ENCODE measurements around the gene SYVN1.
"Not testable (repeated sequence)": the region's sequence is repeated elsewhere in the genome, so short reads cannot be mapped to it uniquely, and the experiment has no call there.

The SYVN1 gene

DNA sequence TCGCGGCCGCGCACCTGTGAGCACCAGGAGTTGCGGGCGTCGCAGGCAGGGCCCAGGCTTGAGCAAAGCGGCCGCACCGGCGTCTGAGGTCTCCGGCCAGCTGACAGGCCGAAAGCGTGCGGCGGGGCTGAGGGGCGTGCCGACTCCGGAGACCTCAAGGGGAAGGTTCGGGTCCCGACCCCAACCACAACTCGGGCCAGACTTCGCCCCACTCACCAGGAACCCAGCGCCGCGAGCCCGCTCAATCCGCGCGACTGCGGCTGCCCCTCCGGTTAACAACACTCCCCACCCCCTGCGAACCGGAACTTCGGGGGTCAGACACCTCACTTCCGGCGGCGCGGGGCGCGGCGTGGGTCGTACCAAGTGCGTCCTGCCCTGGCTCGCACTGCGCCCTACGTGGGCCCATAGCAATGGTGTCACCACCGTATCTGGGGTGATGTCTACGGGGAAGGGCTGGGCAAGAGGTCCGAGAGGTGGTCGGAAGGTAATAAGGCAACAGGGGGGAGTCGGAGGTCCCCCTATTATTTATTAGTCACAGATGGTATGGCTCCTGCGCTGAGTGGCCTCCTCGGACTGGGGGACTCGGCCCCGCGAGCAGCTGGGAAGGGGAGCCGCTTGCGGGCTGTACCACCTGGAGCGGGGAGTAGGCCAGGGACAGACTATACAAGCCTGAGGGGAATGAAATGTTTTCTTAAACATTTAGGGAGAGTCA, at the start of gene SYVN1:
Gene SYVN1 (minus strand): TSS at position 280 of the 712 bp plus-strand sequence. CDS start 918 bp downstream, outside the sequence.
- DNase-seq: peak; percentile 86

DNA sequence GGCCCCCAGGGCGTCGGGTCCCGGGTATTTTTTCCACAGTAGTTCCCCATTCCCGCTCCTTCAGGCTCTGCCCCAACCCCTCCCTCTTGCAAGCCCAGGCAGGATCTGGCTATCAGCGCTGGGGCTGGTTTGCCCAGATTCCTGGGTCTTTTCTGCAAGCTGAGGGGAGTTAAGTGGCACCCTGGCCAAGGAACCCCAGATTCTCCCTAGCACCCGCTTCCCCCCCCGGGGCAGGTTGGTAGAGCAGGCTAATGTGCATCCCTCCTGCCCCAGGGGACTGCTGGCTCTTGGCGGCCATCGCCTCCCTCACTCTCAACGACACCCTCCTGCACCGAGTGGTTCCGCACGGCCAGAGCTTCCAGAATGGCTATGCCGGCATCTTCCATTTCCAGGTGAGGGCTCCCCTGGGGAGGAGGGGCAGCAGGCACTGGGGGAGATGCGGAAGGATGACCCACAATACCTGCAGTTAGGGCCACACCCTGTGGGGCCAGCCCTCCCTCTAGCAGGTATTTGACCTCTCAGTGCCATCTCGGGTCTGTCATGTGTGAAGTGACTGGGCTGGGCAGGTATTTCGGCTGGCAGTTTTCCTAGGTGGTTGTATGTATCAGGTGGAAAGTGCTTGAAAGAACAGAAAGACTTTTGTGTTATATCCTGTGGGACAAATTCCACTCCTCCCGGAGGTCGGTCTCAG, 49.0 kb upstream of the SYVN1 start:
- no peak for DNase-seq

DNA sequence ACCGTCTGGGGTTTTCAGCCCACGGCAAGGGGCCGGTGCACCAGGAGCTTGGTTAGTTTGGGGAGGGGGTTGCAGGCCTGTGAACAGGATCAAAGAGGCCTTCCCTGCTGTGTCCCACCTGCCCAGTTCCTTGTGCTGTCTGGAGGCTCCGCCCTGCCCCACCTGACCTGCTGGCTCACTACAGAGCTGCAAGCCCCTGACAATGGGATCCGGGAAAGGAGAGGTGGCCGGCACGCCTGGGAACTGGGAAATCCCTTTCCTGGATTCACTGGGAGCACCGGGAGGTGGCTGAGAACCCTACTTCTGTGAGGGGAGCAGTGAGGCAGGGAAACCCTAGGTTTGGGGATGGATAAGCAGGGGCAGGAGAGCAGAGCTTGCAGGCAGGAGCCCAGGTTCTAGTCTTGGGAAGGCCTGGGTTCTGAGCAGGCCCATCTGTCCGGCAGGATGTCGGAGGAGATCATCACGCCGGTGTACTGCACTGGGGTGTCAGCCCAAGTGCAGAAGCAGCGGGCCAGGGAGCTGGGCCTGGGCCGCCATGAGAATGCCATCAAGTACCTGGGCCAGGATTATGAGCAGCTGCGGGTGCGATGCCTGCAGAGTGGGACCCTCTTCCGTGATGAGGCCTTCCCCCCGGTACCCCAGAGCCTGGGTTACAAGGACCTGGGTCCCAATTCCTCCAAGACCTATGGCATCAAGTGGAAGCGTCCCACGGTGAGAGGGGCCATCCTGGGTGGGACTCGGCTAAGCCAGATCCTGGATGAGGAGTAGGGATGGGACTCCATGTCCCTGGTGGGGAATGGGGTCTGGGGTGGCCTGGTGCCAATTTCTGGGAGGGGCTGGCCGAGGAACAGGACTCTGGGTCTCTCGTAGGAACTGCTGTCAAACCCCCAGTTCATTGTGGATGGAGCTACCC, 48.2 kb upstream of the SYVN1 start:
- DNase-seq: no peak

DNA sequence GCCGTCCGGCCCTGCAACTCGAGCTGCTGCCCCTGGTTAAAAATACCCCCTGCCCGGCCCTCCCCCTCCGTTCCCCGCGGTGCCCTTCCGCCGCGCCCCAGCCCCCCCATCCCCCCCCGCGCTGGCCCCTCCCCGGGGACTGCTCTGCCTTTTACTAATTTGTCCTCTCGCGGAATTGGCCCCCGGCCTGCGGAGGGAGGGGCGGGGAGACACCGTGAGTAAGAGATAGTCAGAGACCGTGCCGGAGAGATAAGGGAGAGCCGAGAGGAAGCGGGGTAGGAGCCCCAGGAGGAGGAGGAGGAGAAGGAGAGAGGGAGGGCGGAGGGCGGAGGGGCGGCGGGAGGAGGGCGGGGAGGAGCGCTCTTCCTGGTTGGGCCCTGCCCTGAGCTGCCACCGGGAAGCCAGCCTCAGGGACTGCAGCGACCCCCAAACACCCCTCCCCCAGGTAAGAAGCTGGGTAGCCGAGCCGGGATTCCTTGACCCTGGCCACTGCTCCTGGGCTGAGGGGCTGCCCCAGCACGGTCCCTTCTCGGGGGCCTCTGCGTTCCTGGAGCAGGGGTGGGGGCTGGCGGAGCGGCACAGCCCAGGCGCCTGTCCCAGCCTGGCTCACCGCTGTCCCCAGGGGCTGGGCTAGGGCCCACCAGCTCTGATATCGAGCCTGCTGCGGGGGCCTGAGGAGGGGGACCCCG, 47.4 kb upstream of the SYVN1 start, which contains the start of gene CAPN1:
Gene CAPN1 (plus strand): TSS at position 360 of the 689 bp plus-strand sequence. CDS start 774 bp downstream, outside the sequence.
- peak; percentile 87 for DNase-seq

DNA sequence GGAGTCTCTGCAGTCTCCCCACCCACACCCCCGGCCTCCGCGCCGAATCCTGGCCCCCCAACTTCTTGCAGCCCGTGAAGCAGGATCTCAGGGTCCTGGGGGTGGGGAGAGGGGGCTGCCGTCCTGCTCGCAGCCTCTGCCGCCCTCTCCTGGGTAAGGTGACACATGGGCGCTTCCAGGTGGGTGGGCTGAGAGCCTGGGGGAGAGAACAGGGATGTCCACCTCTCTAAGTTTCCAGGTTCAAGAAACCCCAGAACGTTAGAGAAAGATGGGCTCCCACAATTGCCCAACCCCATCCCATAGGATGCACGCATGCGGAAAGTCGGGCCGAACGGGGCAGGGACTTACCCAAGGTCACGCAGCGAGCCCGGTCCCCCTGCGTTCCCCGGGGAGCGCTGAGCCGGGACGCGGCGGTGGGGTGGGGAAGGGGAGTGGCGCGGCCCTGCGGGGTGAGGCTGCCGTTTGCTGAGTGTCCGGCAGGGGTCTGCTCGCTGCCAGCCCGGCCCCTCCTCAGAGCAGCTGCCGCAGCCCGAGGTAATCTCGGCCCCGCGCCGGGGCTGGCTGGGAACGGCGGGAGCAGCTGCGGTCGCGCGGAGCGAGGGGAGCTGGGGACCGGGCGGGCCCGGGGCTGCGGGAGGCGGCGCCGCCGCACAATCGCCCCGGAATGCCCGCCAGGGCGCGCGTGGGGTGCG, 46.7 kb upstream of the SYVN1 start:
- peak; percentile 50 for DNase-seq

DNA sequence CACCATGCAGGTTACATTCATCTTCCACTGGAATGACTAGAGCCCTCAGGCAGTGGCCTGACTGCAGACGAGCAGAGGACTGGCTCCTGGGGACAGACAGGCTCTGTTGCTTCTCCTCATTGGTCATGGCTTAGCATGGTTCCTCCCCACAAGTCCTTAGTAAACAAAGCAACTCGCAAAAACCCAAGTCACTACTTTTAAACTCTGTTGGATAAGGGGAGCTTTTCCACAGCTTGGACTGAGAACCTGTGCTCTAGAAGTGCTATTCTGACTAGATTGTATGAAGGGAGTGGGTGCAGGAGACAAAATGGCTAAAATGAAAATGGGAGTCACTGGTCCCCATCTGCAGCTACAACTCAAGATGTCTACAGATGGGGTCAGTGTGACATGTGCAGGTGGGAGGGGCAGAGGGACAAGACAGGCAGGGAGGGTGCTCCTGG, 40.3 kb upstream of the SYVN1 start:
- DNase-seq: not testable (repeated sequence)

DNA sequence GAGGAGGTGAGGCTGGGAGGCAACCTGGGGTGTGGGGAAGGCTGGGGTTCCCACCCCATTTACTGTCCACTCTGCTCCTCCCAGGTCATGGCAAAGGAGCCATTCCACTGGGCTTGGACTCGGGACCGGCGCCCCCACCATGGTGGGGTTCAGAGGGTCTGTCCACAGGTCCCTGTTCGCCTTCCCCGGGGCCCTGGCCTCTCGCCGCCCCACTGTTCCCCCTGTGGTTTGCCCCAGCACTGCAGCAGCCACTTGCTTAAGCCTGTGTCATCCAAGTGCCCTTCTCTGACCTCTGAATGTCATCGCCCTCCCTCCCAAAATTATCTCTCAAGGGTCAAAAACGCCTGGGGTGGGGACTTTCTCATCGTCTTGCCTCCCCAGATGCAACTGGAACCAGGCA, 38.3 kb upstream of the SYVN1 start:
- DNase-seq: no peak

DNA sequence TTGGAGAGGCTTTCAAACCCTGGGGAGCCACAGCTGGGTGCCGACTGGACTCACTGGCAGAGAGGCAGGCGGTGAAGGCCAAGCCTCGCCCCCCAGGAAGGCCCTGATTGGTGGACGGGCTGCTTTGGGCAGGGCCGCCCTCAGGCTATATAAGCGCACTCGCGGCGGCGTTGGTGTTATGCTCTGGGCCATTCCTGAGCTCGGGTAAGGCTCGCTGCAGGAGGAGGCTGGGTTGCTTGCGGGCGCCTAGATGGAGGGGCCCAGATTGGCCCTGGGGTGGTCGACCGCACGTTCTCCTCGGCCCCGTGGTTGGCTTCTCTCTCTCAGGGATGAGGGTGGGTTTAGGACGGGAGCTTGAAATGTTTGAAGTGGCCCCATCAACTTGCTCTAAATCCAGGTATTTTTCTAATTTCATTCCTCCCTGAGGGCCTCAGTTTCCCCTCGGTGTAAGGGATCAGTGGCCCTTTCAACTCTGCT, 35.8 kb upstream of the SYVN1 start, which contains the start of gene SPDYC:
Gene SPDYC (plus strand): TSS at position 176 of the 477 bp plus-strand sequence. CDS start 1,125 bp downstream, outside the sequence.
- DNase-seq: no peak

DNA sequence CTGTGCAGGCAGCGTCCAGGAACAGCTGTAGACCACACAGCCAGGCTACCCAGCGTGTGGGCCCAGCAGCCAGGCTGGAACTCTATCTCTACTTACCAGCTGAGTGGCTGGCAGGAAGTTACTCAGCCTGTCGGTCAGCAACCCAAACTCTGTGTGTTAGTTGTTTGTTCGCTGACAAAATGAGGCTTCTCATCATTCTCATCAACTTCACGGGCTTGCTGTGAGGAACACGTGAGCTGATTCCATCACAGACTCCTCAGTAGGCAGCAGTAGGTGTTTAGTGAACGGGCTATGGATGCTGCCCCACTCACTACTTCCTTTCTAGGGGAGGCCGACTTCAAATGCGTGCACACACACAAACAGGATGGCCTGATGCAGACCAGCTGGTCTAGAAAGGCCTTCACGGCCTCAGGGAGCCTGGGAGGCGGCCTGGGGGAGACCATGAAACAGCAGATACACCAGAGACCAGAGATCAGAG, 34.9 kb upstream of the SYVN1 start:
- peak; percentile 23 for DNase-seq

DNA sequence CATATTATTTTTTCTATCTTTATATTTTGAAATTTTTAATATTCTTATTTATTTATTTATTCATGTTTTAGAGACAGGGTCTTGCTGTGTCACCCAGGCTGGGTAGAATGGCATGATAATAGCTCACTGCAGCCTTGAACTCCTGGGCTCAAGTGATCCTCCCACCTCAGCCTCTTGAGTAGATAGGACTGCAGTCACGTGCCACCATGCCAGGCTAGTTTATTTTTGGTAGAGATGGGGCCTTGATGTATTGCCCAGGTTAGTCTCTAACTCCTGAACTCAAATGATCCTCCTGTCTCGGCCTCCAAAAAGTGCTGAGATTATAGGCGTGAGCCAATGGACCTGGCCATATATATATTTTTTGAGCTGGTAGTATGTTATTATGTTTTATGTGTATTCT, 33.3 kb upstream of the SYVN1 start:
- no peak for DNase-seq

DNA sequence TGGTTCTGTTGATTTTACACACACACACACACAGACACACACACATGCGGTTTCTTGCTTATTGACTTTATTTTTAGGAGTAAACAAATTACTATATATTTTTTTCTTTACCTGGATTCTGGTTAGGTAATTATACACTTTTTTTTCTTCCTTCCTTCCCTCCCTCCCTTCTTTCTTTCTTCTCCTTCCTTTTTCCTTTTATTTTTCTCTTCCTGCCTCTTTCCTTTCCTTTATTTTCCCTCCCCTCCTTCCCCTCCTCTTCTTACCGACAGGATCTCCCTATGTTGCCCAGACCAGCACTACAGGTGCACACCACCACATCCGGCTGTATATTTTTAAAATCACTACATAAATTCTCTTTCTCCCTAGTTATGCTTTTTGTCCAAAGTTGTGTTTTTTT, 32.6 kb upstream of the SYVN1 start:
- no peak for DNase-seq

DNA sequence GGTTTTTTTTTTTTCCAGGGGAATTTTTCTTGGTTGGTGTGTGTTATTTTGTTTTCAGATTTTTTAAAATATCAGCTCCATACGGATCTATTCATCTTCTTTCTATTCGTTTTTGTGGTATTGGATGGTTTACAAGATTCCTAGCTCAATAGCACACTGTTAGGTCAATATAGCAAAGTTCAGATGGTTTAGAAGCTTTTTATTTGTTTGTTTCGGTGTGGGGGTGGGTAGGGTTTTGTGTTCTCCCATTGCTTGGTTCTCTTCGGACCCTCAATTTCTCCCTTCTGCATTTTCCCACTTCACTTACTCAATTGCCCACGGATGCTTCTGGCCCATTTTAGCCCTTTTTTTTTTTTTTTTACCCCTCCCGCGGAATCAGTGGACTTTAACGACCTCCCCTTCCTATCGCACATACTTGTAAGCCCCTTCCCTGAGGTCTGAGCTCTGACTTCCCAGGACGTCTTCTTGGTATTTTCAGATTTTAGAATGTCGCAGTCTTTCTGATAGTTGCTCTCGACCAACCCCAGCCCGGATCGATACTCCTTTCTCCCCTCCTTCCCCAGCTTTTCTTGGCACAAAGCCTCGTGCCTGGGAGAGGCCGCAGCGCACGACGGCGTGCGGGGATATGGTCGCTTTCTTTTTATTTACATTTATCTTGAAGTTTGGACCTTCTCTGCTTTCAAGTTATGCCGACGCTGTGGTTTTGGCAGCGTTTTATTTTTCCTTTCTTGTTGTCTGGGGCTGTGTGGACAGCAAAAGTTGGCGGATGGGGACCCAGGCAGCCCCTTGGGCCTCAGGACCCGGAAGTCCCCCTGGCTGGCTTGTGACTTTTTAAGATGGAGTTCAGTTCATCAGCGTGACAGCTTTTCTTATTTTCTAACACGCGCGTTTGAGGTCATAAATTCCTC, 31.3 kb upstream of the SYVN1 start:
- no peak for DNase-seq

DNA sequence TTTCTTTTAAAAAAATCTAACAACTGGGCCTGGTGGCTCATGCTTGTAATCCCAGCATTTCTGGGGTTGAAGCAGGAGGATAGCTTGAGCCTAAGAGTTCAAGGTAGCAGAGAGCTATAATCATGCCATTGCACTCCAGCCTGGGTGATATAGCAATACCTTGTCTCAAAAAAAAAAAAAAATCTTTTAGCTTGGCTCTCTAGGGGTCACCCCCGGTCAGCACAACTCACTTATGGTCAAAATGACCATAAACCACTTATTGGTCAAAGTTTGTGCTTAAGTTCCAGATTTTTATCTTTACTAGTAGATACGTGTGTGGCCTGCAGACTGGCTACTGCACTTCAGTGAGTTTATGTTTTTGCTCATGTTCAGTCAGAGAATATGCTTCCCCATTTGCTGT, 29.4 kb upstream of the SYVN1 start:
- DNase-seq: no peak

DNA sequence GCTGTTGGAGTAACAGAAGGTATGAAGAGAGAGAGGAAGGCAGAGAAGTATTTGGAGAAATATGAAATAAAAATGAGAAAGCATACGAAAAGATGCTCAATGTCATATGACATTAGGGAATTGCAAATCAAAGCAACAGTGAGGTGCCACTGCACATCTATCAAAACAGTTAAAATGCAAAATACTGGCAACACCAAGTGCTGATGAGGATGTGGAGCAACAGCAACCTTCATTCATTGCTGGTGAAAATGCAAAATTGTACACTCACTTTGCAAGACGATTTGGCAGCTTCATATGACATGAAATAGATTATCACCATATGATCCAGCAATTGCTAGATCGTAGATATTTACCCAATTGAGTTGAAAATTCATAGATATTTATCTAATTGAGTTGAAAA, 26.3 kb upstream of the SYVN1 start:
- DNase-seq: no peak

DNA sequence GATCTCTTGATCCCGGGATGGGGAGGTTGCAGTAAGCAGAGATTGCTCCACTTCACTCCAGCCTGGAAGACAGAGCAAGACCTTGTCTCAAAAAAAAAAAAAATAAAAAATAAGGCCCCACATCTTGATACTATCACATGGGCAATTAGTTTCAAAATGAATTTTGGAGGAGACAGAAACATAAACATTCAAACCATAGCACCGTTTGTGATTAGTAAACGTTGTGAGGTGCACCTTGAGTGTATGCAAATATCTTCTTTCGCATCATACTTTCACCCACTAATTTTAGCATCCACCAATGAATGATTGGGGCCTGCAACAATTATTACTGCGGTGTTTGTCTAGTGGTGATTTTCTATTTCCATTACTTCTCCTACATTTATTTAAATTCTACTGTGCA, 24.7 kb upstream of the SYVN1 start:
- no peak for DNase-seq

DNA sequence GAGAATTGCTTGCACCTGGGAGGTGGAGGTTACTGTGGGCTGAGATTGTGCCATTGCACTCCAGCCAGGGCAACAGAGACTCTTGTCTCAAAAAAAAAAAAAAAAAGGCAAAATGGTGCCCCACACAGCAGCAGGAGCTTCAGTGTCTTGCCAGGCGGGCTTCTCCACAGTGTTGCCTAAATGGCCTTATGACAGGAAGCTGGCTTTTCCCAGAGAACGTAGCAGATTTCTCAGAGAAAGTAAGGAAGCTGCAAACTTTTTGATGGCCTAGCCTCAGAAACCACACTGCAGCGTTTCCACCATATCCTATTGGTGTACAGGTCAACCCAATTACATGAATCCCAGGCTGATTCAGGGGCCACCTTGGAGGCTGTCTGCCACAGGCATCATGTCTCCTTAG, 23.0 kb upstream of the SYVN1 start:
- no peak for DNase-seq

DNA sequence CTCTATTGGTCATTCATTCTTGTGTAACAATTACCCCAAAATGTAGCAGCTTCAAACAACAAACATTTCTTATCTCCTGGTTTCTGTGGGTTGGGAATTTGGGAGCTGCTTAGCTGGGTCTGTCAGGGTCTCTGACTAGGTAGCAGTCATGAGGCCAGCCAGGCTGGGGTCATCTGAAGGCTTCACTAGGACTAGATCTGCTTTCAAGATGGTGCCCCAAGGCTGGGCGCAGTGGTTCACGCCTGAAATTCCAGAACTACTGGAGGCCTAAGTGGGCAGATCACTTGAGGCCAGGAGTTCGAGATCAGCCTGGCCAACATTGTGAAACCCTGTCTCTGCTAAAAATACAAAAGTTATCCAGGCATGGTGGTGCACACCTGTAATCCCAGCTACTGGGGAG, 22.6 kb upstream of the SYVN1 start:
- no peak for DNase-seq

DNA sequence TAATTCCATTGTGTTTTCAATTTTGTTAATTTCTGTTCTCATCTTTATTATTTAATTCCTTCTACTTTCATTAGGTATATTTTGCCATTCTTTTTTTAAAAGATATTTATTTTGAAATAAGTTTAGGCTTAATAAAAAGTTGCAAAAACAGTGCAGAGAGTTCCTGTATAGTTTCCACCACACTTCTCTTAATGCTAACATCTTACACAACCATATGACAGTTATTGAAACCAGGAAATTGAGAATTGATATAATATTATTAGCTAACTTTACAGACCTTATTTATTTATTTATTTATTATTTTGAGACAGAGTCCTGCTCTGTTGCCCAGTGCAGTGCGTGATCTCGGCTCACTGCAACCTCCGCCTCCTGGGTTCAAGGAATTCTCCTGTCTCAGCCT, 21.9 kb upstream of the SYVN1 start:
- no peak for DNase-seq

DNA sequence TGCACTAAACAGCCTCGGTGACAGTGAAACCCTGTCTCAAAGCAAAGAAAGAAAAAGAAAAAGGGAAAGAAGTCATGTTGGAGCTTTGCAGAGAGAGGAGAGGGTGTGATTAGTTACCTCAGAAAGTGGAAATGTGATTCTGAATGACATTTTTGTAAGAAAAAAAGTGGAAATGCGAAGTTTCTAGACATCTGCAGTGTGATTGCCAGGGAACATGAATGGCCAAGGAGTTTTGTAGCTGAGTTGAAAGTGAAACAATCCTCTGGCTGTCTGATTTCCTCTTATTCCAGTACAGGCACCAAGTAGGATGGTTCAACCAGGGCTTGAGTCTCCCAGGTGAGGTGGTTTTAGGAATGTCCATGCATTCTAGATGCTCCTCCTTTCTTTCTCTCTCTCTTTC, 17.8 kb upstream of the SYVN1 start:
- DNase-seq: no peak

DNA sequence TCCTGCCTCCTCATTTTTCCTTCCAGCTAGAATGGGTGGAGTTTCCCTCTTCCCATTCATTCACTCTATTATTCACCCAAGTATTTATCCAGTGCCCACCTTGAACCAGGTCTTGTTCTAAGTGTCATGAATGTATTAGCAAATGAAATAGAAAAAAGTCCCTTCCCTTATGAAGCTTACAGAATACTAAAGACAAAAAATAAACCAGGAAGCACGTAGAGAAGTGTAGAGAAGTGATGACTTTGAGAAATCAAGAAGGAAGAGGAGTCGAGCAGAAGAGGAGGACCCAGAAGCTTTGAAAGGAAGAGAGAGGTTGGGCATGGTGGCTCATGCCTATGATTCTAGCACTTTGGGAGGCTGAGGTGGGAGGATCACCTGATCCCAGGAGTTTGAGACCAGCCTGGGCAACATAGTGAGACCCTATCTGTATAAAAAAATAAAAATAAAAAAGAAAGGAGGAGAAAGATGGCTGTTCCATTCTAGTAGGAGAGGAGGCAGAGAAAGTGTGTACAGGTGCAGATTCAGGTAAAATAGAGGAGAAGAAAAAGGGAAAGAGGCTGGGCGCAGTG, 17.1 kb upstream of the SYVN1 start:
- DNase-seq: no peak
